ENCODE data around the gene TMPRSS9. TPM values are rescaled to one million over a fixed set of nuclear protein-coding genes. Genes with fewer than 3 reads are reported as not detected.

The TMPRSS9 gene
- total RNA-seq, 4 donors from 2014 or later = 0.13 to 0.78 TPM; not detected in 2

- Histone ChIP-seq H3K4me1 (no peaks in the 10 kb centered on the region), H3K27me3 (no peaks in the 10 kb centered on the region), H3K4me3 (replicated peaks in 1 of 3) (no peak overlapping the region), H3K27ac (no peak overlapping the region), H3K36me3 (peaks cover 12 to 15% of the 10 kb centered on the region in 2 donors), H3K9me3 (no peaks in the 10 kb centered on the region)
- intact Hi-C loops (cut with DNase I) = no loop called here
- TF ChIP-seq CTCF (IDR thresholded peaks at IDR 0.05) (no peak), POLR2A (IDR thresholded peaks at IDR 0.05) (no peak)
- DNase-seq = no peak
- WGBS, 2 donors = 95 to 97% methylated on average over 9 to 13 of the region's 29 CpGs
Measured at GRCh38 chr19:2342656-2343288, 17.3 kb upstream of the TMPRSS9 start.

- H3K9me3 ChIP-seq = no peaks in the 10 kb centered on the region
- TF ChIP-seq POLR2A (IDR thresholded peaks at IDR 0.05) = no peak
- TF ChIP-seq CTCF (IDR thresholded peaks at IDR 0.05) = no peak
- H3K27me3 ChIP-seq = no peaks in the 10 kb centered on the region
- H3K4me1 ChIP-seq = no peaks in the 10 kb centered on the region
- DNase-seq = no peak
- 96 to 97% methylated on average over 24 to 31 of the region's 31 CpGs for WGBS, 2 donors
- no peak overlapping the region for H3K4me3 ChIP-seq (replicated peaks in 1 of 3)
- intact Hi-C loops (cut with DNase I) = no loop called here
- peaks cover 12 to 15% of the 10 kb centered on the region in 2 donors for H3K36me3 ChIP-seq
- no peak overlapping the region for H3K27ac ChIP-seq
Measured at GRCh38 chr19:2343289-2343982, 16.6 kb upstream of the TMPRSS9 start.

GRCh38 chr19:2344381-2344870 is 15.6 kb upstream of the TMPRSS9 start:
- peaks cover 12 to 15% of the 10 kb centered on the region in 2 donors for H3K36me3 ChIP-seq
- 97 to 100% methylated on average over 2 to 15 of the region's 24 CpGs for WGBS, 2 donors
- DNase-seq = no peak

GRCh38 chr19:2345076-2345475 is 15.0 kb upstream of the TMPRSS9 start:
- DNase-seq = no peak
- Histone ChIP-seq H3K27ac (no peak overlapping the region), H3K27me3 (no peaks in the 10 kb centered on the region), H3K36me3 (peaks cover 11 to 12% of the 10 kb centered on the region in 2 donors), H3K9me3 (no peaks in the 10 kb centered on the region), H3K4me3 (replicated peaks in 1 of 3) (no peak overlapping the region), H3K4me1 (no peaks in the 10 kb centered on the region)
- WGBS, 2 donors = 97 to 99% methylated on average over 9 to 16 of the region's 17 CpGs
- TF ChIP-seq POLR2A (IDR thresholded peaks at IDR 0.05) = no peak
- TF ChIP-seq CTCF (IDR thresholded peaks at IDR 0.05) = no peak
- intact Hi-C loops (cut with DNase I) = no loop called here

More at GRCh38 chr19:2344381-2344870, 15.6 kb upstream of the TMPRSS9 start:
- no peaks in the 10 kb centered on the region for H3K9me3 ChIP-seq
- no peak for TF ChIP-seq POLR2A (IDR thresholded peaks at IDR 0.05)
- no peak for TF ChIP-seq CTCF (IDR thresholded peaks at IDR 0.05)
- H3K4me1 ChIP-seq = no peaks in the 10 kb centered on the region
- H3K4me3 ChIP-seq (replicated peaks in 1 of 3) = no peak overlapping the region
- H3K27me3 ChIP-seq = no peaks in the 10 kb centered on the region
- intact Hi-C loops (cut with DNase I) = no loop called here
- no peak overlapping the region for H3K27ac ChIP-seq

All from thyroid gland (tissue), 4 donors.